A673 (cell line): ENCODE measurements around the gene PLK3. TPM values are rescaled to one million over a fixed set of nuclear protein-coding genes. Genes with fewer than 3 reads are reported as not detected.
A peak's percentile ranks its signal among the peaks of the same experiment; 100 is the strongest.

Source experiments
- BruUV-seq: library from RNA; stranded (reverse); fragments of 400-500 nt; replicated peaks from 2 replicates; lab custom pipeline; 2021; lab: Mats Ljungman, UMichigan
- CTCF ChIA-PET: fragments of 300-600 bp; sonication (Branson Sonifier 250); formaldehyde crosslinking; loops from one replicate; lab custom pipeline; 2022; ENCODE audit warnings: antibody characterized with exemption; lab: Charles Lee
- POLR2A ChIA-PET: fragments of 300-600 bp; sonication (Branson Sonifier 250); formaldehyde crosslinking; loops from one replicate; lab custom pipeline; 2022; ENCODE audit warnings: antibody characterized with exemption; ENCODE audit not compliant: low non-redundant PET; lab: Charles Lee
- DNase-seq: peaks from one replicate; pipeline ENCODE4 v3.0.0-alpha.2; 2015; ENCODE audit warnings: low spot score
- H3K27ac ChIP-seq: fragments of 200-600 bp; sonication (generic); 2 replicates; pipeline ENCODE4 v1.5.1; 2016; ENCODE audit warnings: mixed run types, low read depth, mild to moderate bottlenecking, mixed read lengths, antibody characterized with exemption, low read length; ENCODE audit not compliant: poor library complexity, severe bottlenecking
- H3K27me3 ChIP-seq: fragments of 200-600 bp; sonication (generic); replicated peaks from 2 replicates; pipeline ENCODE4 v1.6.1; 2017; ENCODE audit warnings: mixed run types, low read depth, mild to moderate bottlenecking, mixed read lengths, antibody characterized with exemption, low read length; ENCODE audit not compliant: insufficient read depth, poor library complexity
- H3K36me3 ChIP-seq: fragments of 200-600 bp; sonication (generic); 2 replicates; pipeline ENCODE4 v1.6.1; 2016; ENCODE audit warnings: mixed run types, mild to moderate bottlenecking, mixed read lengths, antibody characterized with exemption, low read length; ENCODE audit not compliant: insufficient read depth, poor library complexity, severe bottlenecking
- H3K4me1 ChIP-seq: fragments of 200-600 bp; sonication (generic); 2 replicates; pipeline ENCODE4 v1.6.1; 2017; ENCODE audit warnings: mixed run types, mild to moderate bottlenecking, mixed read lengths, antibody characterized with exemption, low read length; ENCODE audit not compliant: insufficient read depth, poor library complexity, severe bottlenecking
- H3K4me3 ChIP-seq: fragments of 200-600 bp; sonication (generic); 2 replicates; pipeline ENCODE4 v1.5.1; 2016; ENCODE audit warnings: low read depth, mixed run types, mild to moderate bottlenecking, mixed read lengths, low read length; ENCODE audit not compliant: poor library complexity, severe bottlenecking
- H3K9me3 ChIP-seq: fragments of 200-600 bp; sonication (generic); 2 replicates; pipeline ENCODE4 v1.6.1; 2016; ENCODE audit warnings: mixed run types, low read depth, mild to moderate bottlenecking, mixed read lengths, antibody characterized with exemption, low read length; ENCODE audit not compliant: poor library complexity, severe bottlenecking
- CTCF ChIP-seq: fragments of 300-800, 200-600 bp; sonication (generic); conservative IDR thresholded peaks from 2 replicates; pipeline ENCODE4 v1.5.1; 2017; ENCODE audit warnings: low read depth, mild to moderate bottlenecking, antibody characterized with exemption, low read length, moderate library complexity, mixed read lengths
- EZH2 ChIP-seq: fragments of 200-600 bp; sonication (generic); IDR thresholded peaks from 2 replicates; pipeline ENCODE4 v1.6.1; 2017; ENCODE audit warnings: borderline replicate concordance, low read depth, mild to moderate bottlenecking, mixed read lengths, antibody characterized with exemption, low read length; ENCODE audit not compliant: poor library complexity, severe bottlenecking
- intact Hi-C: fragments of 100-400 bp; cut with micrococcal nuclease; formaldehyde crosslinking; loops from one replicate; pipeline ENCODE4 v1.10.0; 2022; ENCODE audit not compliant: unreplicated experiment
- total RNA-seq: library from RNA; stranded (reverse); gene quantifications from 2 replicates; pipeline ENCODE4 v1.2.3, GENCODE V29; 2021

PLK3 gene
- total RNA-seq, 1 experiment from 2014 or later, result 15.6 TPM

GRCh38 chr1:44803312-44804095 lies 3.3 kb downstream of the PLK3 start:
- peaks cover 24% of the 10 kb centered on the region for H3K4me1 ChIP-seq
- no peak for DNase-seq
- TF ChIP-seq EZH2 (no peak), CTCF (no peak)
- ChIA-PET CTCF (no interaction called here), POLR2A (no interaction called here)
- no peaks in the 10 kb centered on the region for H3K9me3 ChIP-seq
- no TSS peak for BruUV-seq
- H3K36me3 ChIP-seq, result peaks cover 9% of the 10 kb centered on the region
- peak overlapping the region; percentile 23 for H3K27ac ChIP-seq
- H3K27me3 ChIP-seq, result no peaks in the 10 kb centered on the region
- intact Hi-C loops, result loop anchor here (10.0 kb wide), 1 partner anchor 501 kb away; no protein-coding TSS in a partner anchor
- no peak overlapping the region for H3K4me3 ChIP-seq

GRCh38 chr1:44805311-44806024 lies 5.3 kb downstream of the PLK3 start:
- DNase-seq, result no peak
- CTCF ChIA-PET, result no interaction called here
- POLR2A ChIA-PET, result interaction anchor here (0.6 kb wide), 1 partner anchor 14 kb away, joined by 6 read pairs; no protein-coding TSS in a partner anchor

More at GRCh38 chr1:44805311-44806024, 5.3 kb downstream of the PLK3 start:
- Histone ChIP-seq H3K4me3 (no peak overlapping the region), H3K9me3 (no peaks in the 10 kb centered on the region), H3K27ac (peak overlapping the region; percentile 3), H3K4me1 (peaks cover 44% of the 10 kb centered on the region), H3K36me3 (peaks cover 9% of the 10 kb centered on the region), H3K27me3 (no peaks in the 10 kb centered on the region)
- no TSS peak for BruUV-seq
- TF ChIP-seq CTCF (peak; percentile 34), EZH2 (no peak)
- intact Hi-C loops, result loop anchor here (10.0 kb wide), 1 partner anchor 499 kb away; no protein-coding TSS in a partner anchor
